ENCODE data around the gene TMEM163. TPM values are rescaled to one million over a fixed set of nuclear protein-coding genes. Genes with fewer than 3 reads are reported as not detected.

The TMEM163 gene
- total RNA-seq, 4 donors from 2014 or later = 0.34 to 1.2 TPM; not detected in 2

DNA sequence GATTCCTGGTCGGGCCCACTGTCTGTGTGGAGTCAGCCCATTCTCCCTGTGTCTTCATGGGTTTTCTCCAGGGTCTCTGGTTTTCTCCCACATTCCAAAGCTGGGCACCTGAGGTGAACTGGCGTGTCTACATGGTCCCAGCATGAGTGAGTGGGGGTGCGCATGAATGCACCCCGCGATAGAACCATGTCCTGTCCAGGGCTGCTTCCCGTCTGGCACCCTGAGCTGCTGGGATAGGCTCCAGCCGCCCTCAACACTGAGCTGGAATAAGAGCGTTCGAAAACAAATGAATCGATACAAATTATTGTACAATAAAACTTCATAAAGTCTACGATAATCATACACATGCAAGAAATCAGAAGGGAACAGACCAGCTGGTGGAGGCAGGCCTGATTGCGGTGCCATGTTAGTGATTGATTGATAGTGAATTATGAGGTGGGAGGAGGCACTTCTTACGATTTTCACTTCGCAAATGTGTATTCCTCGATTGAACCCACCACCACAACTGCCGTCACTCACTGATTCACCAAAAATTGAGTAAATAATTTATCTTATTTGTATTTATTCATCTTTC is 278.4 kb downstream of the TMEM163 start:
- DNase-seq = no peak
- no peaks in the 10 kb centered on the region for H3K36me3 ChIP-seq
- H3K4me1 ChIP-seq = no peaks in the 10 kb centered on the region
- H3K27ac ChIP-seq = no peak overlapping the region
- no peaks in the 10 kb centered on the region for H3K27me3 ChIP-seq
- H3K4me3 ChIP-seq = no peak overlapping the region
- TF ChIP-seq, protein P1, sequence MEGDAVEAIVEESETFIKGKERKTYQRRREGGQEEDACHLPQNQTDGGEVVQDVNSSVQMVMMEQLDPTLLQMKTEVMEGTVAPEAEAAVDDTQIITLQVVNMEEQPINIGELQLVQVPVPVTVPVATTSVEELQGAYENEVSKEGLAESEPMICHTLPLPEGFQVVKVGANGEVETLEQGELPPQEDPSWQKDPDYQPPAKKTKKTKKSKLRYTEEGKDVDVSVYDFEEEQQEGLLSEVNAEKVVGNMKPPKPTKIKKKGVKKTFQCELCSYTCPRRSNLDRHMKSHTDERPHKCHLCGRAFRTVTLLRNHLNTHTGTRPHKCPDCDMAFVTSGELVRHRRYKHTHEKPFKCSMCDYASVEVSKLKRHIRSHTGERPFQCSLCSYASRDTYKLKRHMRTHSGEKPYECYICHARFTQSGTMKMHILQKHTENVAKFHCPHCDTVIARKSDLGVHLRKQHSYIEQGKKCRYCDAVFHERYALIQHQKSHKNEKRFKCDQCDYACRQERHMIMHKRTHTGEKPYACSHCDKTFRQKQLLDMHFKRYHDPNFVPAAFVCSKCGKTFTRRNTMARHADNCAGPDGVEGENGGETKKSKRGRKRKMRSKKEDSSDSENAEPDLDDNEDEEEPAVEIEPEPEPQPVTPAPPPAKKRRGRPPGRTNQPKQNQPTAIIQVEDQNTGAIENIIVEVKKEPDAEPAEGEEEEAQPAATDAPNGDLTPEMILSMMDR (IDR thresholded peaks at IDR 0.05) = no peak
- no peak for TF ChIP-seq POLR2A (IDR thresholded peaks at IDR 0.05)
- intact Hi-C loops (cut with DNase I; ENCODE audit: low total_unique reads) = no loop called here
- no peaks in the 10 kb centered on the region for H3K9me3 ChIP-seq

DNA sequence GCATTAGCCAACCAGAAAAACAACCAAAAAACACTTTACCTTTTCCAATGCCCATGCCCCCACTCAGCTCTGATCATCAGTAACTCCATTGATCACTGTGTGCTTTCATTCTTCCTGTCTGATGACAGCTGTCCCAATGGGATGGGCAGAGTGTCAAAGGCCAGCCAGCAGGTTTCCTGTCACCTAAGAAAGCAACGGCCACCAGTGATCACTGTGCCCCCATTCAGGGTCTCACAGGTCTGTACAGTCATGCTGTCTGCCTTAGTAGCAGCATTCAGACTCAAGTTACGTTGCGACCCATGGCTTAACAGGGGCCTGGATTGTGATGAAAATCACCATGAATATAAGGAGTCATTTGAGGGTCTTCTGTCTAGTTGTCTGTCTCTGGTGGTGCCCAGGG is 280.4 kb downstream of the TMEM163 start:
- Histone ChIP-seq H3K27me3 (no peaks in the 10 kb centered on the region), H3K27ac (no peak overlapping the region), H3K4me1 (no peaks in the 10 kb centered on the region), H3K9me3 (no peaks in the 10 kb centered on the region), H3K4me3 (no peak overlapping the region), H3K36me3 (no peaks in the 10 kb centered on the region)
- no peak for DNase-seq
- no peak for TF ChIP-seq POLR2A (IDR thresholded peaks at IDR 0.05)
- TF ChIP-seq, protein P1 (IDR thresholded peaks at IDR 0.05) = no peak
- intact Hi-C loops (cut with DNase I; ENCODE audit: low total_unique reads) = no loop called here

DNA sequence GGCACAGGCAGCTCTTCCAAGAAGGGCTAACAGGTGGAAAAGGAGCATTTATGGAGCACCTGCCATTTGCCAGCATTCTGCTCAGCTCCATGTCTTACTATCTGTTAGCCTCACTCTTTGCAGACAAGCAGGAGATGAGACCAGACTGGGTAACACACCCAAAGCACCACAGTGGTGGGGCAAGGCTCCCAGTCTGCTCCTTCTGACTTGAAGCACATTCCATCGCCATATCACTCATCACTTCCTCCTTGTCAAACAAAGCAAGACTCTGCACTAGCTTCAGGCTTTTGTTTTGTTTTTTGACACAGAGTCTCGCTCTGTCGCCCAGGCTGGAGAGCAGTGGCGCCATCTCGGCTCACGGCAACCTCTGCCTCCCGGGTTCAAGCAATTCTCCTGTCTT is 282.1 kb downstream of the TMEM163 start:
- no peak for TF ChIP-seq POLR2A (IDR thresholded peaks at IDR 0.05)
- TF ChIP-seq, protein P1 (IDR thresholded peaks at IDR 0.05) = no peak
- intact Hi-C loops (cut with DNase I; ENCODE audit: low total_unique reads) = no loop called here
- no peaks in the 10 kb centered on the region for H3K27me3 ChIP-seq

DNA sequence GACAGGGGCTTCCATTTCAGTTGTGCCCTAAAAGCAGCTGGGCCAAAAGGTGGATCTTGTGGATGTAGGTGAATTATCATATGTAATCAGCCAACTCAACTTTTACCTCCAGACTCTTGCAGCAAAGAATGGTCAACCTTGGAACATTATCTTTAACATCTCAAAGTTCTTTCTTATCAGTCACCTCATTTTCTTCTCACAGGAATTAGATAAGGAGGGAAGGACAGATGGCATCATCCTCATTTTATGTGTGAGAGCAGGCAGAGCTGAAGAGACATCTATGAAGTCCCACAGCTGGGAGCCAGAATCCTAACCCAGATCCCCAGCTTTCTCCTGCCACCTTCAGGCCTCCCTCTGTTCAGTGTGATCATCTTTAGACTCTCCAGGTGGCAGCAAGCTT is 282.9 kb downstream of the TMEM163 start:
- Histone ChIP-seq H3K36me3 (no peaks in the 10 kb centered on the region), H3K27ac (no peak overlapping the region), H3K4me1 (no peaks in the 10 kb centered on the region), H3K27me3 (no peaks in the 10 kb centered on the region), H3K4me3 (no peak overlapping the region), H3K9me3 (no peaks in the 10 kb centered on the region)
- DNase-seq = no peak
- no peak for TF ChIP-seq POLR2A (IDR thresholded peaks at IDR 0.05)
- TF ChIP-seq, protein P1 (IDR thresholded peaks at IDR 0.05) = no peak
- intact Hi-C loops (cut with DNase I; ENCODE audit: low total_unique reads) = no loop called here

More for the DNA sequence above, 282.1 kb downstream of the TMEM163 start:
- no peak for DNase-seq
- Histone ChIP-seq H3K36me3 (no peaks in the 10 kb centered on the region), H3K27ac (no peak overlapping the region), H3K9me3 (no peaks in the 10 kb centered on the region), H3K4me1 (no peaks in the 10 kb centered on the region), H3K4me3 (no peak overlapping the region)

DNA sequence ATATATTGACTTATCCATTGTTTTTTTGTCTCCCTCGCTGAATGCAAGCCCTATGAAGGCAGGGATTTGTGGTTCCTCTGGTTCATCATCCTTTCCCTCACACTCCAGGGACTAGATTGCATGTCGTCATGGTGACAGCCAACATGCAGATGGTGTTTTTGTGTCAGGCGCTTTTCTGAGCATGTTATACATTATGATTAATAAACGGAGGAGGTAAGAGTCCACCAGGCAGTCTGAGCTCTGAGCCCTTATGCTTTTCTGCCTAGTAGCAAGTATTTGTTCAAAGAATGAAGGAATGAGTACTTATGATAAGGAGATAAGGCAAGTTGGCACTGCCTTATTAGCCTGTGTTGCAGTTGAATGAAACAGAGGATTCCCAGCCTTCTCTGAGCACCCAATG is 283.3 kb downstream of the TMEM163 start:
- no peaks in the 10 kb centered on the region for H3K9me3 ChIP-seq
- intact Hi-C loops (cut with DNase I; ENCODE audit: low total_unique reads) = no loop called here
- no peak for DNase-seq
- H3K4me1 ChIP-seq = no peaks in the 10 kb centered on the region
- no peaks in the 10 kb centered on the region for H3K27me3 ChIP-seq
- H3K27ac ChIP-seq = no peak overlapping the region
- no peak overlapping the region for H3K4me3 ChIP-seq
- TF ChIP-seq, protein P1 (IDR thresholded peaks at IDR 0.05) = no peak
- TF ChIP-seq POLR2A (IDR thresholded peaks at IDR 0.05) = no peak
- H3K36me3 ChIP-seq = no peaks in the 10 kb centered on the region

Measured in uterus (tissue), 4 donors.